H1 (cell line): ENCODE results near the gene SKA1.

Experiments
- CTCF ChIP-seq, 3 experiments: IDR thresholded peaks; 1 replicate in 2 of 3; 2 replicates in 1 of 3; pipeline versions ENCODE4 v1.5.1 to v1.6.1; 2011; ENCODE audit warnings: low read length in 3 of 3, mild to moderate bottlenecking in 3 of 3, inconsistent platforms in 2 of 3, low read depth in 1 of 3, moderate library complexity in 1 of 3; ENCODE audit not compliant: insufficient read depth in 1 of 3; ENCODE audit errors: control extremely low read depth in 1 of 3
- JUN ChIP-seq: IDR thresholded peaks from 2 replicates; pipeline ENCODE4 v1.6.1; 2011; ENCODE audit warnings: low read depth, mild to moderate bottlenecking, improper control_type of control experiment, low read length
- JUND ChIP-seq: IDR thresholded peaks from 2 replicates; pipeline ENCODE4 v1.6.1; 2011; ENCODE audit warnings: mild to moderate bottlenecking, improper control_type of control experiment, low read length

DNA sequence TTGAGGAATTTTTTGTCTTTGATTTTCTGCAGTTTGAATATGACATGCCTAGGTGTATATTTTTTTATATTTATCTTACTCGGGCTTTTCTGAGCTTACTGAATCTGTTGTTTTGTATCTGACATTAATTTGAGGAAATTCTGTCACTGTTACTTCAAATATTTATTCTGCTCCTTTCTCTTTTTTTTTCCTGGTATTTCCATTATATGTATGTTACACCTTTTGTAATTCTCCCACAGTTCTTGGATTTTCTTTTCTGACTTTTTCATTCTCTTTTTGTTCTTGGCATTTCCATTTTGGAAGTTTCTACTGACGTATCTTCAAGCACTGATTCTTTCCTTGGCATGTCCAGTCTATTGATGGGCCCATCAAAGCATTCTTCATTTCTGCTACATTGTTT lies 24.1 kb upstream of the SKA1 start:
- TF ChIP-seq JUND (no peak), CTCF (IDR thresholded peaks at IDR 0.05; ENCODE audit: control extremely low read depth in 1 of 3, insufficient read depth in 1 of 3, low read depth in 1 of 3, low read length in 3 of 3) (no peak), JUN (no peak)
